HEK293 (cell line): ENCODE results near the gene LRIT1.

Experiments
- CTCF ChIA-PET: fragments of 350-600 bp; formaldehyde crosslinking; extraction: SDS; loops from one replicate; lab custom pipeline; 2021; ENCODE audit warnings: antibody characterized with exemption; lab: Yijun Ruan, JAX
- POLR2A ChIA-PET: fragments of 300-600 bp; formaldehyde crosslinking; extraction: SDS; loops from one replicate; lab custom pipeline; 2020; ENCODE audit warnings: antibody characterized with exemption, inconsistent platforms; lab: Yijun Ruan, JAX
- H3K27ac ChIP-seq: fragments of 200-500 bp; sonication (Bioruptor generic); 2 replicates; pipeline ENCODE4 v1.5.1; 2014; ENCODE audit warnings: low read depth, low read length, control low read depth, inconsistent platforms; ENCODE audit errors: extremely low read depth
- H3K36me3 ChIP-seq, 2 experiments: fragments of 200-500 bp in 1 of 2; sonication (Bioruptor generic) in 1 of 2; 1 replicate in 1 of 2; 2 replicates in 1 of 2; pipeline ENCODE4 v1.5.1; 2014 to 2017; ENCODE audit warnings: inconsistent platforms in 2 of 2, low read length in 2 of 2; ENCODE audit not compliant: control insufficient read depth in 2 of 2, insufficient read depth in 1 of 2
- H3K4me1 ChIP-seq: fragments of 200-500 bp; sonication (Bioruptor generic); 2 replicates; pipeline ENCODE4 v1.5.1; 2014; ENCODE audit warnings: mild to moderate bottlenecking, low read length, inconsistent platforms; ENCODE audit not compliant: control insufficient read depth, insufficient read depth
- H3K4me3 ChIP-seq: 2 replicates; pipeline ENCODE4 v1.5.1; 2011; ENCODE audit warnings: low read depth, mild to moderate bottlenecking, control low read depth, low read length, moderate library complexity
- H3K9me3 ChIP-seq: fragments of 200-500 bp; sonication (Bioruptor generic); 2 replicates; pipeline ENCODE4 v1.5.1; 2014; ENCODE audit warnings: low read depth, low read length, inconsistent platforms; ENCODE audit not compliant: control insufficient read depth, insufficient read depth
- EGR2 ChIP-seq: fragments of 450-650 bp; formaldehyde crosslinking; IDR thresholded peaks from 2 replicates; pipeline ENCODE4 v1.5.1; 2016; ENCODE audit warnings: low read depth, missing biosample characterization, missing genetic modification characterization
- MYNN ChIP-seq: fragments of 450-650 bp; formaldehyde crosslinking; IDR thresholded peaks from 2 replicates; pipeline ENCODE4 v1.5.1; 2016; ENCODE audit warnings: missing biosample characterization, missing genetic modification characterization, borderline replicate concordance
- SCRT1 ChIP-seq: fragments of 450-650 bp; formaldehyde crosslinking; IDR thresholded peaks from 2 replicates; pipeline ENCODE4 v1.5.1; 2016; ENCODE audit warnings: missing biosample characterization, missing genetic modification characterization, borderline replicate concordance
- SP2 ChIP-seq: fragments of 450-650 bp; formaldehyde crosslinking; IDR thresholded peaks from 2 replicates; pipeline ENCODE4 v1.5.1; 2016; ENCODE audit warnings: missing biosample characterization, missing genetic modification characterization
- ZBTB48 ChIP-seq: fragments of 450-650 bp; formaldehyde crosslinking; IDR thresholded peaks from 2 replicates; pipeline ENCODE4 v1.5.1; 2016; ENCODE audit warnings: missing biosample characterization, missing genetic modification characterization
- ZFP69B ChIP-seq: fragments of 450-650 bp; formaldehyde crosslinking; IDR thresholded peaks from 2 replicates; pipeline ENCODE4 v1.5.1; 2016; ENCODE audit warnings: missing biosample characterization, missing genetic modification characterization
- ZNF132 ChIP-seq: fragments of 450-650 bp; formaldehyde crosslinking; IDR thresholded peaks from 2 replicates; pipeline ENCODE4 v1.5.1; 2017; ENCODE audit warnings: missing biosample characterization, missing genetic modification characterization, borderline replicate concordance
- ZNF223 ChIP-seq: fragments of 450-650 bp; formaldehyde crosslinking; IDR thresholded peaks from 2 replicates; pipeline ENCODE4 v1.5.1; 2016; ENCODE audit warnings: missing biosample characterization, missing genetic modification characterization
- ZNF350 ChIP-seq: fragments of 450-650 bp; formaldehyde crosslinking; IDR thresholded peaks from 2 replicates; pipeline ENCODE4 v1.5.0; 2017; ENCODE audit warnings: missing biosample characterization, mild to moderate bottlenecking, missing genetic modification characterization
- ZNF394 ChIP-seq: fragments of 450-650 bp; formaldehyde crosslinking; IDR thresholded peaks from 2 replicates; pipeline ENCODE4 v1.5.1; 2016; ENCODE audit warnings: missing biosample characterization, missing genetic modification characterization, mild to moderate bottlenecking, moderate library complexity, borderline replicate concordance
- ZNF626 ChIP-seq: fragments of 450-650 bp; sonication (Bioruptor Pico); formaldehyde crosslinking; IDR thresholded peaks from 2 replicates; pipeline ENCODE4 v1.5.1; 2018; ENCODE audit warnings: missing biosample characterization, missing genetic modification characterization, inconsistent platforms
- ZNF768 ChIP-seq: fragments of 450-650 bp; formaldehyde crosslinking; IDR thresholded peaks from 2 replicates; pipeline ENCODE4 v1.5.1; 2018; ENCODE audit warnings: missing biosample characterization, mild to moderate bottlenecking, missing genetic modification characterization
- ZNF791 ChIP-seq: fragments of 450-650 bp; formaldehyde crosslinking; IDR thresholded peaks from 2 replicates; pipeline ENCODE4 v1.5.1; 2016; ENCODE audit warnings: missing biosample characterization, missing genetic modification characterization
- TF ChIP-seq, protein P1 (sequence below): fragments of 450-650 bp; formaldehyde crosslinking; IDR thresholded peaks from 2 replicates; pipeline ENCODE4 v1.5.1; 2017; ENCODE audit warnings: missing biosample characterization, missing genetic modification characterization
- TF ChIP-seq, protein P2 (sequence below): fragments of 450-650 bp; formaldehyde crosslinking; IDR thresholded peaks from 2 replicates; pipeline ENCODE4 v1.5.1; 2016; ENCODE audit warnings: missing biosample characterization, missing genetic modification characterization

LRIT1 gene

DNA sequence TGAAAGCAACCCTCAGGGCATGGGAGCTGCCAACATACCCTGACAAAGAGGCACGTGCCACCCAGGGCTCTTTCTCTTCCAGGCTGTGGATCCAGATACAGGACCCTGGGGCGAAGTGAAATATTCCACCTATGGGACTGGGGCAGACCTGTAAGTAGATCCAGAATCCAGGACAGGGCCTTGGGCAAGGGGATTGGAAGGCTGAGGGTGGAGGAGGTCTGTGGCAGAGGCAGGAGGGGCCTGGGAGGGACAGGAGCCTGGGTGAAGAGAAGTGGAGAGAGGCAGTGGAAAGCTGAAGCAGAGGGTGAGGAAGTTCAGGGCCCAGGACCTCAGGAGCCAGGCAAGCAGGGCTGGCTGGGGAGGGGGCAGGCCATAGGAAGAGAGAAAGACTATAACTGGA lies 29.8 kb downstream of the LRIT1 start (continued):
- TF ChIP-seq, protein P1, sequence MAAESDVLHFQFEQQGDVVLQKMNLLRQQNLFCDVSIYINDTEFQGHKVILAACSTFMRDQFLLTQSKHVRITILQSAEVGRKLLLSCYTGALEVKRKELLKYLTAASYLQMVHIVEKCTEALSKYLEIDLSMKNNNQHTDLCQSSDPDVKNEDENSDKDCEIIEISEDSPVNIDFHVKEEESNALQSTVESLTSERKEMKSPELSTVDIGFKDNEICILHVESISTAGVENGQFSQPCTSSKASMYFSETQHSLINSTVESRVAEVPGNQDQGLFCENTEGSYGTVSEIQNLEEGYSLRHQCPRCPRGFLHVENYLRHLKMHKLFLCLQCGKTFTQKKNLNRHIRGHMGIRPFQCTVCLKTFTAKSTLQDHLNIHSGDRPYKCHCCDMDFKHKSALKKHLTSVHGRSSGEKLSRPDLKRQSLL (tag by site-specific recombination) = no peak
- TF ChIP-seq, protein P2, sequence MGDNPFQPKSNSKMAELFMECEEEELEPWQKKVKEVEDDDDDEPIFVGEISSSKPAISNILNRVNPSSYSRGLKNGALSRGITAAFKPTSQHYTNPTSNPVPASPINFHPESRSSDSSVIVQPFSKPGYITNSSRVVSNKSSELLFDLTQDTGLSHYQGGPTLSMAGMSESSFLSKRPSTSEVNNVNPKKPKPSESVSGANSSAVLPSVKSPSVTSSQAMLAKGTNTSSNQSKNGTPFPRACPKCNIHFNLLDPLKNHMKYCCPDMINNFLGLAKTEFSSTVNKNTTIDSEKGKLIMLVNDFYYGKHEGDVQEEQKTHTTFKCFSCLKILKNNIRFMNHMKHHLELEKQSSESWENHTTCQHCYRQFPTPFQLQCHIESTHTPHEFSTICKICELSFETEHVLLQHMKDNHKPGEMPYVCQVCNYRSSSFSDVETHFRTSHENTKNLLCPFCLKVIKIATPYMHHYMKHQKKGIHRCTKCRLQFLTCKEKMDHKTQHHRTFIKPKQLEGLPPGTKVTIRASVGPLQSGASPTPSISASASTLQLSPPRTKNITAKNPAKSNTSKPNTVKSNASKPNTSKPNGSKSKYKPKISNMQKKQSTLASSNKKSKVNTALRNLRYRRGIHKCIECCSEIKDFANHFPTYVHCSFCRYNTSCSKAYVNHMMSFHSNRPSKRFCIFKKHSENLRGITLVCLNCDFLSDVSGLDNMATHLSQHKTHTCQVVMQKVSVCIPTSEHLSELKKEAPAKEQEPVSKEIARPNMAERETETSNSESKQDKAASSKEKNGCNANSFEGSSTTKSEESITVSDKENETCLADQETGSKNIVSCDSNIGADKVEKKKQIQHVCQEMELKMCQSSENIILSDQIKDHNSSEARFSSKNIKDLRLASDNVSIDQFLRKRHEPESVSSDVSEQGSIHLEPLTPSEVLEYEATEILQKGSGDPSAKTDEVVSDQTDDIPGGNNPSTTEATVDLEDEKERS (tag by site-specific recombination) = no peak

DNA sequence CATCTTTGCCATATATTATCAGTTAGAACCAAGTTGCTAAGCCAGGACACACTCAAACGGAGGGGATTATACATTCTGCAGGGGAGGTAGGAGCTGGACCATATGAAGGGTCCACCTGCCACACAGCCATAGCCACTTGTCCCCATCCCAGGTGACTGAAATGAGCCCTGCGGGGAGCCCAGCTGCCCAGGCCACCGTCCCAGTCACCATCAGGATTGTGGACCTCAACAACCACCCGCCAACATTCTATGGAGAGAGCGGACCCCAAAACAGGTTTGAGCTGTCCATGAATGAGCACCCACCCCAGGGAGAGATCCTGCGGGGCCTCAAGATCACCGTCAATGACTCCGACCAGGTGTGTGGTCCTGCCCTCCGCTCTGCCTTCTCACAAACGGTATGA lies 33.3 kb downstream of the LRIT1 start:
- POLR2A ChIA-PET = no interaction called here
- Histone ChIP-seq H3K36me3 (no peaks in the 10 kb centered on the region), H3K4me1 (no peaks in the 10 kb centered on the region), H3K27ac (no peak overlapping the region), H3K9me3 (no peaks in the 10 kb centered on the region), H3K4me3 (no peak overlapping the region)
- CTCF ChIA-PET = interaction anchor here (0.6 to 1.9 kb wide), 4 partner anchors 9 to 60 kb away, joined by 3 to 13 read pairs (median 3); no protein-coding TSS in a partner anchor
- TF ChIP-seq EGR2 (tag by site-specific recombination) = no peak
- TF ChIP-seq ZNF768 (tag by site-specific recombination) = no peak
- no peak for TF ChIP-seq ZNF394 (tag by site-specific recombination)
- TF ChIP-seq SCRT1 (tag by site-specific recombination) = no peak
- TF ChIP-seq MYNN = no peak
- TF ChIP-seq ZNF132 (tag by site-specific recombination) = no peak
- no peak for TF ChIP-seq ZNF791 (tag by site-specific recombination)
- TF ChIP-seq ZNF223 (tag by site-specific recombination) = no peak
- TF ChIP-seq ZNF350 (tag by site-specific recombination) = no peak
- no peak for TF ChIP-seq ZFP69B (tag by site-specific recombination)
- TF ChIP-seq ZBTB48 = no peak
- TF ChIP-seq SP2 (tag by site-specific recombination) = no peak

DNA sequence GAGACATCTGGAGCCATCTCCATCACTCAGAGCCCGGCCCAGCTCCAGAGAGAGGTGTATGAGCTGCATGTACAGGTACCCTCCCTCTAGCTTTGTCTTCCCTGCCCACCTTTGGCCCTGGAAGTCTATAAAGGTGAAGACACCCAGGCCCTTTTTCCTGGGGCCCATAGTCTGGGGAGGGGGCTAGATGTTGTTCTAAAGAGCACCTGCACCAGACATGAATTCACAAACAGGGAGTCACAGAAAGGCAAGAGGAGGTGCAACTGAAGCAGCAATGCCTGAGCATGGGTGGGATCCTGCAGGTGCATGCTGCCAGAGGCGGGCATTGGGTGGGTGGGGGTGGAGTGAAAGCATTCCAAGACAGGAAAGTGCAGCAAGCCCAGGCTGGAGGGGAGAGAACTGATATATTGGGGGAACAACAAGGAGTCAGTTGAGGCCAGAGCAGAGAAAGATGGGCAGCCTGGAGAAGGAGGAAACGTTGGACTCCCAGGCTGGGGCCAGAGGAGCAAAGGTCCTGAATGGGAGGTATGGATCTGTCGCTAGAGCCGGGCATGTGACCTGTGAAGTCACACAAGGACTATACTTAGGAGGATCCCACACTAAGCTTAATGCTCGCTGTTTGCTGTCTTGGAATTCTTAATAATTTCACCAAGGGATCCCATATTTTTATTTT lies 35.4 kb downstream of the LRIT1 start:
- H3K36me3 ChIP-seq = no peaks in the 10 kb centered on the region
- ChIA-PET POLR2A (no interaction called here), CTCF (interaction anchor here (0.6 to 5.3 kb wide), 9 partner anchors 10 to 145 kb away, joined by 3 to 55 read pairs (median 5); partner anchors contain the start of gene CDHR1)
- H3K27ac ChIP-seq = no peak overlapping the region
- H3K9me3 ChIP-seq = no peaks in the 10 kb centered on the region
- no peaks in the 10 kb centered on the region for H3K4me1 ChIP-seq
- TF ChIP-seq ZNF626 (tag by site-specific recombination) = no peak
- TF ChIP-seq, protein P1 (tag by site-specific recombination) = peak; percentile 98
- H3K4me3 ChIP-seq = no peak overlapping the region
